HepG2 (cell line): ENCODE data around the gene UBFD1. TPM values are rescaled to one million over a fixed set of nuclear protein-coding genes. Genes with fewer than 3 reads are reported as not detected.

Source experiments
- CEBPZ ChIP-seq: IDR thresholded peaks from 2 replicates; pipeline ENCODE4 v1.6.1; 2012; ENCODE audit warnings: low read length, improper control_type of control experiment
- HMG20B ChIP-seq: conservative IDR thresholded peaks from 2 replicates; pipeline ENCODE4 v1.6.1; 2016; ENCODE audit warnings: missing genetic modification reagents, missing compliant biosample characterization
- KIAA2018 ChIP-seq: sonication (generic); formaldehyde crosslinking; IDR thresholded peaks from 2 replicates; pipeline ENCODE4 v1.5.0; 2020; ENCODE audit warnings: mild to moderate bottlenecking, missing genetic modification reagents, borderline replicate concordance
- RBAK ChIP-seq: sonication (generic); formaldehyde crosslinking; IDR thresholded peaks from 2 replicates; pipeline ENCODE4 v1.5.1; 2020; ENCODE audit warnings: mild to moderate bottlenecking, missing genetic modification reagents
- polyA plus RNA-seq, 8 experiments: library from polyadenylated mRNA; depleted of rRNA in 3 of 8; stranded (reverse) in 7 of 8; unstranded in 1 of 8; fragments of >200 nt; fragmentation: Illumina TruSeq in 4 of 8; extraction: Trizol in 4 of 8; gene quantifications; 2 replicates each; pipeline versions ENCODE4 v1.2.1 to v1.2.3, GENCODE V29; 2011 to 2016; ENCODE audit warnings: low read depth in 4 of 8, missing spikeins in 1 of 8, mixed read lengths in 1 of 8; ENCODE audit not compliant: insufficient read depth in 1 of 8
- total RNA-seq, 5 experiments: library from RNA; depleted of rRNA; stranded (reverse); fragments of >200 nt; fragmentation: Illumina TruSeq; extraction: Trizol; gene quantifications; 2 replicates each; pipeline ENCODE4 v1.2.3, GENCODE V29; 2016; ENCODE audit warnings: low read depth in 1 of 5

UBFD1 gene
- total and polyA plus RNA-seq, 2 of the 13 experiments (the other 11 are each of a cell fraction or from before 2014, with no cell fraction given): 100 to 111 TPM

- no peak for TF ChIP-seq KIAA2018 (CRISPR knock-in tag)
- TF ChIP-seq CEBPZ: no peak
- TF ChIP-seq HMG20B: no peak
- TF ChIP-seq RBAK (CRISPR knock-in tag): no peak
These were observed 54.4 kb downstream of the UBFD1 start (continued) for GRCh38 chr16:23611936-23612335.
